ENCODE results near the gene TENM4. TPM values are rescaled to one million over a fixed set of nuclear protein-coding genes. Genes with fewer than 3 reads are reported as not detected.

TENM4 gene
- total RNA-seq, 1 experiment from 2014 or later: 0.39 TPM

DNA sequence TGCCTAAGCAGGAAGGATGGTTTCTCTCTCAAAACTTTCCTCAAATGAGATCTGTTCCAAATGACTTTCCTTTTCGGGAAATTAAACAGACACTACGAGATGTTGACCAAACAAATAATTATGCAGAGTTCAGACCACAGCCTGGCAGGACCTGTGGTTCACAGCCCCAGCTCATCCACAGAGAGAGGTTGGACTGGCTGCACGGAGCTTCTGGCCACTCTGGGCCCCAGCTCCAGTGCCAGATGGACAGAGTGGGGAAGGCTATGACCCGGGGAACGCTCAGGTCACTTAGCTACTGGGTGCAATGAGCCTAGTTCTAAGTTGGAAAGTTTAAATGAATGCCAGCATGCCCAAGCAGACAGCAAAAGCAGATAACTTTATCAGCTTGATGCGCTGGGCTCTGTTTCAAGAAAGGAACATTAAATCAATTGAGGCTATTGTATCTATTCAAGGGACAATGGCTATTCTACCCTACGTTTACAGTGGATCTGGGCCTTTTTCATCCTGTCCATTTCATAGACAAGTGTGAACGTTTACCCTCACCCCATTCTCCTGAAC is 710.5 kb downstream of the TENM4 start:
- no TSS peak for BruUV-seq (replicated peaks)
- ChIA-PET POLR2A (no interaction called here), CTCF (no interaction called here)
- peaks cover 6% of the 10 kb centered on the region for H3K27me3 ChIP-seq (ENCODE audit: control insufficient read depth, insufficient read depth, low read length)
- intact Hi-C loops (cut with micrococcal nuclease; ENCODE audit: unreplicated experiment): no loop called here
- H3K4me1 ChIP-seq (ENCODE audit: control insufficient read depth, insufficient read depth, low read length): no peaks in the 10 kb centered on the region
- H3K36me3 ChIP-seq (ENCODE audit: control insufficient read depth, insufficient read depth, low read length): no peaks in the 10 kb centered on the region
- ATAC-seq (0 out of 2 replicates have a peak, but pooled peaks have one; percentile 42), DNase-seq (ENCODE audit: low read depth, low spot score) (no peak)
- H3K4me3 ChIP-seq (ENCODE audit: low read depth in 2 of 2, low read length in 2 of 2): no peak overlapping the region
- H3K9me3 ChIP-seq (ENCODE audit: control insufficient read depth, insufficient read depth, low read depth, low read length): no peaks in the 10 kb centered on the region
- no peak overlapping the region for H3K27ac ChIP-seq (ENCODE audit: low read length)
- in situ Hi-C loops (cut with HindIII; ENCODE audit: low pct_unique_long_range_greater_than_20kb, low sequenced_read_pairs): no loop called here
- TF ChIP-seq TCF7L2 (IDR thresholded peaks at IDR 0.05; ENCODE audit: low read depth, low read length) (no peak), POLR2AphosphoS5 (IDR thresholded peaks at IDR 0.05; ENCODE audit: low read depth, low read length) (no peak), SIN3A (IDR thresholded peaks at IDR 0.05; ENCODE audit: borderline replicate concordance, insufficient read depth, low read depth, low read length) (no peak)
- TF ChIP-seq, protein P1, sequence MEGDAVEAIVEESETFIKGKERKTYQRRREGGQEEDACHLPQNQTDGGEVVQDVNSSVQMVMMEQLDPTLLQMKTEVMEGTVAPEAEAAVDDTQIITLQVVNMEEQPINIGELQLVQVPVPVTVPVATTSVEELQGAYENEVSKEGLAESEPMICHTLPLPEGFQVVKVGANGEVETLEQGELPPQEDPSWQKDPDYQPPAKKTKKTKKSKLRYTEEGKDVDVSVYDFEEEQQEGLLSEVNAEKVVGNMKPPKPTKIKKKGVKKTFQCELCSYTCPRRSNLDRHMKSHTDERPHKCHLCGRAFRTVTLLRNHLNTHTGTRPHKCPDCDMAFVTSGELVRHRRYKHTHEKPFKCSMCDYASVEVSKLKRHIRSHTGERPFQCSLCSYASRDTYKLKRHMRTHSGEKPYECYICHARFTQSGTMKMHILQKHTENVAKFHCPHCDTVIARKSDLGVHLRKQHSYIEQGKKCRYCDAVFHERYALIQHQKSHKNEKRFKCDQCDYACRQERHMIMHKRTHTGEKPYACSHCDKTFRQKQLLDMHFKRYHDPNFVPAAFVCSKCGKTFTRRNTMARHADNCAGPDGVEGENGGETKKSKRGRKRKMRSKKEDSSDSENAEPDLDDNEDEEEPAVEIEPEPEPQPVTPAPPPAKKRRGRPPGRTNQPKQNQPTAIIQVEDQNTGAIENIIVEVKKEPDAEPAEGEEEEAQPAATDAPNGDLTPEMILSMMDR (IDR thresholded peaks at IDR 0.05): no peak
- TF ChIP-seq, protein P2, sequence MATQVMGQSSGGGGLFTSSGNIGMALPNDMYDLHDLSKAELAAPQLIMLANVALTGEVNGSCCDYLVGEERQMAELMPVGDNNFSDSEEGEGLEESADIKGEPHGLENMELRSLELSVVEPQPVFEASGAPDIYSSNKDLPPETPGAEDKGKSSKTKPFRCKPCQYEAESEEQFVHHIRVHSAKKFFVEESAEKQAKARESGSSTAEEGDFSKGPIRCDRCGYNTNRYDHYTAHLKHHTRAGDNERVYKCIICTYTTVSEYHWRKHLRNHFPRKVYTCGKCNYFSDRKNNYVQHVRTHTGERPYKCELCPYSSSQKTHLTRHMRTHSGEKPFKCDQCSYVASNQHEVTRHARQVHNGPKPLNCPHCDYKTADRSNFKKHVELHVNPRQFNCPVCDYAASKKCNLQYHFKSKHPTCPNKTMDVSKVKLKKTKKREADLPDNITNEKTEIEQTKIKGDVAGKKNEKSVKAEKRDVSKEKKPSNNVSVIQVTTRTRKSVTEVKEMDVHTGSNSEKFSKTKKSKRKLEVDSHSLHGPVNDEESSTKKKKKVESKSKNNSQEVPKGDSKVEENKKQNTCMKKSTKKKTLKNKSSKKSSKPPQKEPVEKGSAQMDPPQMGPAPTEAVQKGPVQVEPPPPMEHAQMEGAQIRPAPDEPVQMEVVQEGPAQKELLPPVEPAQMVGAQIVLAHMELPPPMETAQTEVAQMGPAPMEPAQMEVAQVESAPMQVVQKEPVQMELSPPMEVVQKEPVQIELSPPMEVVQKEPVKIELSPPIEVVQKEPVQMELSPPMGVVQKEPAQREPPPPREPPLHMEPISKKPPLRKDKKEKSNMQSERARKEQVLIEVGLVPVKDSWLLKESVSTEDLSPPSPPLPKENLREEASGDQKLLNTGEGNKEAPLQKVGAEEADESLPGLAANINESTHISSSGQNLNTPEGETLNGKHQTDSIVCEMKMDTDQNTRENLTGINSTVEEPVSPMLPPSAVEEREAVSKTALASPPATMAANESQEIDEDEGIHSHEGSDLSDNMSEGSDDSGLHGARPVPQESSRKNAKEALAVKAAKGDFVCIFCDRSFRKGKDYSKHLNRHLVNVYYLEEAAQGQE (IDR thresholded peaks at IDR 0.05; ENCODE audit: insufficient read depth in 1 of 2, low read depth in 2 of 2, low read length in 1 of 2): no peak

- peaks cover 13% of the 10 kb centered on the region for H3K27me3 ChIP-seq (ENCODE audit: control insufficient read depth, insufficient read depth, low read length)
- H3K36me3 ChIP-seq (ENCODE audit: control insufficient read depth, insufficient read depth, low read length): no peaks in the 10 kb centered on the region
- no TSS peak for BruUV-seq (replicated peaks)
- ATAC-seq: no peak
- POLR2A ChIA-PET: no interaction called here
- H3K4me1 ChIP-seq (ENCODE audit: control insufficient read depth, insufficient read depth, low read length): no peaks in the 10 kb centered on the region
- no peak overlapping the region for H3K4me3 ChIP-seq (ENCODE audit: low read depth in 2 of 2, low read length in 2 of 2)
- H3K9me3 ChIP-seq (ENCODE audit: control insufficient read depth, insufficient read depth, low read depth, low read length): no peaks in the 10 kb centered on the region
- no peak for DNase-seq (ENCODE audit: low read depth, low spot score)
- TF ChIP-seq, protein P1 (IDR thresholded peaks at IDR 0.05): no peak
- TF ChIP-seq POLR2AphosphoS5 (IDR thresholded peaks at IDR 0.05; ENCODE audit: low read depth, low read length) (no peak), TCF7L2 (IDR thresholded peaks at IDR 0.05; ENCODE audit: low read depth, low read length) (no peak)
- TF ChIP-seq, protein P2 (IDR thresholded peaks at IDR 0.05; ENCODE audit: insufficient read depth in 1 of 2, low read depth in 2 of 2, low read length in 1 of 2): no peak
- intact Hi-C loops (cut with micrococcal nuclease; ENCODE audit: unreplicated experiment): no loop called here
- CTCF ChIA-PET: no interaction called here
- in situ Hi-C loops (cut with HindIII; ENCODE audit: low pct_unique_long_range_greater_than_20kb, low sequenced_read_pairs): no loop called here
- no peak overlapping the region for H3K27ac ChIP-seq (ENCODE audit: low read length)
Measured at GRCh38 chr11:78727816-78728215, 713.0 kb downstream of the TENM4 start.
